ENCODE measurements around the gene FAM156A. TPM values are rescaled to one million over a fixed set of nuclear protein-coding genes. Genes with fewer than 3 reads are reported as not detected.

The FAM156A gene
- total and polyA plus RNA-seq, 2 of the 8 experiments (the other 6 are each of a cell fraction or from before 2014, with no cell fraction given) = 11.7 to 13.6 TPM

GRCh38 chrX:52933213-52933612, 25.1 kb downstream of the FAM156A start:
- 73% methylated on average over 2 of the region's 2 CpGs; no CpG with 5 or more reads in 1 of the 2 experiments for WGBS, 2 experiments (ENCODE audit: extremely low coverage in 1 of 2, insufficient coverage in 1 of 2, insufficient read length in 1 of 2, insufficient replicate concordance in 2 of 2, low coverage in 1 of 2, low lambda C conversion rate in 2 of 2, missing lambda C conversion rate in 1 of 2)
- no peaks in the 10 kb centered on the region for H4K20me1 ChIP-seq (replicated peaks in 1 of 2; ENCODE audit: control insufficient read depth in 1 of 2, insufficient read depth in 2 of 2, low read length in 2 of 2)
- POLR2A ChIA-PET (ENCODE audit: partially characterized antibody) = no interaction called here
- H3K56ac ChIP-seq (replicated peaks; ENCODE audit: insufficient read length, low read depth, low read length) = no peak overlapping the region
- H3K18ac ChIP-seq (ENCODE audit: extremely low read depth, low read length) = no peak overlapping the region
- no peak overlapping the region for H2BK5ac ChIP-seq (ENCODE audit: low read depth, low read length)
- CTCF ChIA-PET (ENCODE audit: partially characterized antibody) = no interaction called here
- no peak for FAIRE-seq
- H3K14ac ChIP-seq (ENCODE audit: insufficient read length) = no peak overlapping the region
- H4K5ac ChIP-seq (ENCODE audit: insufficient read length, low read depth, low read length) = no peak overlapping the region
- H3K36me3 ChIP-seq (ENCODE audit: control insufficient read depth in 2 of 4, insufficient read depth in 4 of 4, low read length in 3 of 4) = no peaks in the 10 kb centered on the region
- H3K27me3 ChIP-seq (replicated peaks in 1 of 4; ENCODE audit: control insufficient read depth in 3 of 4, extremely low read depth in 1 of 4, insufficient read depth in 3 of 4, low read length in 3 of 4) = no peaks in the 10 kb centered on the region
- H3K27ac ChIP-seq (ENCODE audit: low read depth, low read length) = no peak overlapping the region
- no peak overlapping the region for H2BK120ac ChIP-seq (replicated peaks; ENCODE audit: low read depth, low read length)
- H3K23me2 ChIP-seq (ENCODE audit: low read depth, low read length) = no peaks in the 10 kb centered on the region
- no peak overlapping the region for H3K4me3 ChIP-seq (ENCODE audit: extremely low read depth in 1 of 4, insufficient read depth in 2 of 4, low read depth in 3 of 4, low read length in 4 of 4)
- no peak overlapping the region for H4K8ac ChIP-seq (ENCODE audit: extremely low read depth, insufficient read depth, low read length)
- H3K79me1 ChIP-seq (ENCODE audit: low read depth, low read length) = no peaks in the 10 kb centered on the region
- H2AK5ac ChIP-seq (ENCODE audit: low read depth, low read length) = no peak overlapping the region
- no peak overlapping the region for H4K91ac ChIP-seq (replicated peaks; ENCODE audit: insufficient read length, low read length)
- no peaks in the 10 kb centered on the region for H3K9me3 ChIP-seq (ENCODE audit: insufficient read depth in 2 of 2, low read depth in 1 of 2, low read length in 1 of 2)
- no peaks in the 10 kb centered on the region for H3K79me2 ChIP-seq (ENCODE audit: control insufficient read depth in 1 of 2, insufficient read depth in 2 of 2, low read length in 2 of 2)
- H2AFZ ChIP-seq (ENCODE audit: low read length) = no peak overlapping the region
- no peak overlapping the region; a peak in 1 of 4 replicates for H3K4me2 ChIP-seq (ENCODE audit: insufficient read depth in 1 of 2, low read depth in 2 of 2, low read length in 2 of 2)
- no peak overlapping the region for H2BK20ac ChIP-seq (ENCODE audit: low read length)
- no peak overlapping the region for H2BK15ac ChIP-seq (ENCODE audit: low read length)
- DNase-seq (ENCODE audit: low read depth in 1 of 2, low spot score in 2 of 2) = no peak
- no peak overlapping the region for H3K23ac ChIP-seq (ENCODE audit: insufficient read length)
- no peak overlapping the region for H2BK12ac ChIP-seq (ENCODE audit: low read depth, low read length)
- H3K4me1 ChIP-seq (replicated peaks in 1 of 4; ENCODE audit: control insufficient read depth in 3 of 4, insufficient read depth in 4 of 4, low read length in 3 of 4) = no peaks in the 10 kb centered on the region
- no peak overlapping the region for H3K4ac ChIP-seq (replicated peaks; ENCODE audit: insufficient read length, low read depth, low read length)
- no peak overlapping the region for H3K9ac ChIP-seq (replicated peaks in 1 of 4; ENCODE audit: extremely low read depth in 1 of 4, low read depth in 3 of 4, low read length in 3 of 4)
- no peak for TF ChIP-seq CHD7 (IDR thresholded peaks at IDR 0.05; ENCODE audit: insufficient replicate concordance, low read length)
